ENCODE results near the gene VGLL4. TPM values are rescaled to one million over a fixed set of nuclear protein-coding genes. Genes with fewer than 3 reads are reported as not detected.
"Not testable (repeated sequence)": the region's sequence is repeated elsewhere in the genome, so short reads cannot be mapped to it uniquely, and the experiment has no call there.

VGLL4 gene
- total and polyA plus RNA-seq, 2 donors (not counting 1 experiment from before 2014, with no cell fraction given) = 25.8 to 29.0 TPM

DNA sequence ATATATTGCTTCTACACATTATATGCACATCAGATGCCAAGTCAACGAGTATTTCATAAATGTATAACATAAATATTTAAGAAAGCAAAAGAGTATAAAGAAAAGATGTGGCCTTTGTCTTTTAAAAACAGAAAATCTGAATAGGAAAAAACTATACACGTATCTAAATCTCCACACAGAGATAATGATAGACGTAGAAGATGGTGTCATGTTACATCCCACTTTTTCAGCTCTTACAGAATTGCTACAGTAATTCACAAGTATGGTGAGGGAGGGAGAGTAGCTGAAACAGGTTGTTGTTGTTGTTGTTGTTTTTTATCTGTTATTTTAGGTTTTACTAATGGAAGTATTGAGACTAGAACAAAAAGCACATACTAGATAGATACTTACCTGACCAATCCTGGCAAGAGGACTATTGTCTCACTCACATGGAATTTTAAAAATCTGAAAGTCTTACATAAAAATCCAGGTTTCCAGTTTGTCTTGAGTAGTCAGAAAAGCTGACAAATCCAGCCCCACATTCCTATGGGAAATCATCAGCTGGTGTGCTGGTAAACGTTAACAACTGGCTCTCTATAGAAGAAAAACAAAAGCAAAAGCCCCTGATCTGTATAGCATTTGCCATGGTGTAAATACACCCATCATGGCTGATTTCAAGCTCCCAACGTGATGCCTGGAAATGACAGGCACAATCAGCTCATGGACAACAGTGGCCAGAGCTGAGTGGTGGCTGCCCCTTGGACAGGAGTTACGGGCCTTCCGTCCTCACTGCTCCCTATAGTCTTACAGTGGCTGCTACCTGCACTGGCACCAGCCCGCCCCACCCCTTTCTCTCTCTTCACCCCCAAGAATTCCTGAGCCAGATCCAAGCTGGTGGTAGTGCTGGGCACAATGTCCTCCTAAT, 47.4 kb upstream of the VGLL4 start:
- H3K27me3 Mint-ChIP-seq = no peaks in the 10 kb centered on the region
- CTCF ChIA-PET = interaction anchor here (0.6 kb wide), 1 partner anchor 1876 kb away, joined by 4 read pairs; no protein-coding TSS in a partner anchor
- no peak overlapping the region for H3K27ac Mint-ChIP-seq

DNA sequence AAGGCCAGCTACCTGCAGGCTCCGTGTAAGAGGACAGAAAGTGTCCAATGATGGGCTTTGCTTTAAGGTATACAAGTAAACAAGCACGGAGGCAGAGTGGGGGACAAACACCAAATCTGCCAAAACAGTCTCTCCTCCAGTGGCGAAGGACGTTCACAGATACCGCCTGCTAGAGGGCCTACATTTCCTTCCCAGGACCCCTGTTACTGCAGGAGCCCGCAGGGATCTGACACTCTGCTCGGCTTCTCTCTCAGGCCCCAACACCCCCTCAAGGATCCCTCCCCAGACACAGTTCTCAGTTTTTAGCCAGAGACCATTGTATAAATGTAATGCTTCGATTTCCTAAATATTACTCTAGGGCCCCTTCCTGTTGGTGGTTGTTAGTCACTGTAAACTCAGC, 46.0 kb upstream of the VGLL4 start:
- no peaks in the 10 kb centered on the region for H3K36me3 ChIP-seq (replicated peaks in 1 of 2; ENCODE audit: control extremely low read depth in 1 of 2, control insufficient read depth in 1 of 2, extremely low read depth in 1 of 2, insufficient read depth in 2 of 2, low read length in 1 of 2)
- no peaks in the 10 kb centered on the region for H3K9me3 ChIP-seq (ENCODE audit: control extremely low read depth in 1 of 3, control insufficient read depth in 2 of 3, insufficient read depth in 1 of 3, low read length in 2 of 3)
- DNase-seq (no peak), ATAC-seq (ENCODE audit: low read depth) (no peak)
- H3K4me1 ChIP-seq (ENCODE audit: control insufficient read depth in 2 of 2, insufficient read depth in 2 of 2, low read length in 2 of 2) = no peaks in the 10 kb centered on the region
- no peak overlapping the region for H3K4me2 ChIP-seq (replicated peaks; ENCODE audit: low read depth, low read length, poor library complexity, severe bottlenecking)
- no peak for TF ChIP-seq EZH2 (IDR thresholded peaks at IDR 0.05; ENCODE audit: borderline replicate concordance, insufficient read depth, low read depth, low read length, poor library complexity, severe bottlenecking)
- TF ChIP-seq, protein P1, sequence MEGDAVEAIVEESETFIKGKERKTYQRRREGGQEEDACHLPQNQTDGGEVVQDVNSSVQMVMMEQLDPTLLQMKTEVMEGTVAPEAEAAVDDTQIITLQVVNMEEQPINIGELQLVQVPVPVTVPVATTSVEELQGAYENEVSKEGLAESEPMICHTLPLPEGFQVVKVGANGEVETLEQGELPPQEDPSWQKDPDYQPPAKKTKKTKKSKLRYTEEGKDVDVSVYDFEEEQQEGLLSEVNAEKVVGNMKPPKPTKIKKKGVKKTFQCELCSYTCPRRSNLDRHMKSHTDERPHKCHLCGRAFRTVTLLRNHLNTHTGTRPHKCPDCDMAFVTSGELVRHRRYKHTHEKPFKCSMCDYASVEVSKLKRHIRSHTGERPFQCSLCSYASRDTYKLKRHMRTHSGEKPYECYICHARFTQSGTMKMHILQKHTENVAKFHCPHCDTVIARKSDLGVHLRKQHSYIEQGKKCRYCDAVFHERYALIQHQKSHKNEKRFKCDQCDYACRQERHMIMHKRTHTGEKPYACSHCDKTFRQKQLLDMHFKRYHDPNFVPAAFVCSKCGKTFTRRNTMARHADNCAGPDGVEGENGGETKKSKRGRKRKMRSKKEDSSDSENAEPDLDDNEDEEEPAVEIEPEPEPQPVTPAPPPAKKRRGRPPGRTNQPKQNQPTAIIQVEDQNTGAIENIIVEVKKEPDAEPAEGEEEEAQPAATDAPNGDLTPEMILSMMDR (IDR thresholded peaks at IDR 0.05) = no peak
- H3K27ac ChIP-seq (ENCODE audit: low read length in 2 of 2) = no peak overlapping the region
- no peak overlapping the region for H3K4me3 ChIP-seq (ENCODE audit: control extremely low read depth in 1 of 5, extremely low read depth in 1 of 5, insufficient read depth in 1 of 5, low read depth in 2 of 5, low read length in 4 of 5)
- no peak overlapping the region for H3K4me3 Mint-ChIP-seq
- 100% methylated on average over 3 of the region's 8 CpGs for WGBS (ENCODE audit: insufficient coverage)
- H3K27ac Mint-ChIP-seq = no peak overlapping the region
- H3K27me3 ChIP-seq (replicated peaks in 1 of 4; ENCODE audit: control extremely low read depth in 1 of 4, control insufficient read depth in 3 of 4, insufficient read depth in 4 of 4, low read length in 3 of 4) = no peaks in the 10 kb centered on the region
- POLR2A ChIA-PET = no interaction called here
- no peaks in the 10 kb centered on the region for H3K27me3 Mint-ChIP-seq
- CTCF ChIA-PET = no interaction called here
- intact Hi-C loops (cut with micrococcal nuclease) = no loop called here
- H3K9ac ChIP-seq (ENCODE audit: low read length) = no peak overlapping the region
- no peak overlapping the region for H2AFZ ChIP-seq (ENCODE audit: insufficient read depth, low read depth, low read length, poor library complexity, severe bottlenecking)
- no peaks in the 10 kb centered on the region for H4K20me1 ChIP-seq (ENCODE audit: control insufficient read depth, insufficient read depth, low read length, poor library complexity, severe bottlenecking)
- no peaks in the 10 kb centered on the region for H3K4me1 Mint-ChIP-seq
- H3K79me2 ChIP-seq (ENCODE audit: control insufficient read depth, insufficient read depth, low read length) = no peaks in the 10 kb centered on the region
- no peaks in the 10 kb centered on the region for H3K9me3 Mint-ChIP-seq (ENCODE audit: insufficient read depth)

More for the DNA sequence above, 47.4 kb upstream of the VGLL4 start:
- no peaks in the 10 kb centered on the region for H3K79me2 ChIP-seq (ENCODE audit: control insufficient read depth, insufficient read depth, low read length)
- H2AFZ ChIP-seq (ENCODE audit: insufficient read depth, low read depth, low read length, poor library complexity, severe bottlenecking) = no peak overlapping the region
- intact Hi-C loops (cut with micrococcal nuclease) = no loop called here
- no peak overlapping the region for H3K4me3 ChIP-seq (ENCODE audit: control extremely low read depth in 1 of 5, extremely low read depth in 1 of 5, insufficient read depth in 1 of 5, low read depth in 2 of 5, low read length in 4 of 5)
- H3K4me1 ChIP-seq (ENCODE audit: control insufficient read depth in 2 of 2, insufficient read depth in 2 of 2, low read length in 2 of 2) = no peaks in the 10 kb centered on the region
- Mint-ChIP-seq H3K4me1 (no peaks in the 10 kb centered on the region), H3K4me3 (no peak overlapping the region), H3K9me3 (ENCODE audit: insufficient read depth) (no peaks in the 10 kb centered on the region)
- H3K27ac ChIP-seq (ENCODE audit: low read length in 2 of 2) = no peak overlapping the region
- no peaks in the 10 kb centered on the region for H4K20me1 ChIP-seq (ENCODE audit: control insufficient read depth, insufficient read depth, low read length, poor library complexity, severe bottlenecking)
- H3K9ac ChIP-seq (ENCODE audit: low read length) = no peak overlapping the region
- WGBS (ENCODE audit: insufficient coverage) = 94% methylated on average over 4 of the region's 8 CpGs
- no peaks in the 10 kb centered on the region for H3K36me3 ChIP-seq (replicated peaks in 1 of 2; ENCODE audit: control extremely low read depth in 1 of 2, control insufficient read depth in 1 of 2, extremely low read depth in 1 of 2, insufficient read depth in 2 of 2, low read length in 1 of 2)
- DNase-seq (no peak), ATAC-seq (ENCODE audit: low read depth) (no peak)
- H3K4me2 ChIP-seq (replicated peaks; ENCODE audit: low read depth, low read length, poor library complexity, severe bottlenecking) = no peak overlapping the region
- POLR2A ChIA-PET = no interaction called here
- no peaks in the 10 kb centered on the region for H3K9me3 ChIP-seq (ENCODE audit: control extremely low read depth in 1 of 3, control insufficient read depth in 2 of 3, insufficient read depth in 1 of 3, low read length in 2 of 3)
- H3K27me3 ChIP-seq (replicated peaks in 1 of 4; ENCODE audit: control extremely low read depth in 1 of 4, control insufficient read depth in 3 of 4, insufficient read depth in 4 of 4, low read length in 3 of 4) = no peaks in the 10 kb centered on the region
- TF ChIP-seq EZH2 (IDR thresholded peaks at IDR 0.05; ENCODE audit: borderline replicate concordance, insufficient read depth, low read depth, low read length, poor library complexity, severe bottlenecking) = no peak
- TF ChIP-seq, protein P1 (IDR thresholded peaks at IDR 0.05) = no peak

DNA sequence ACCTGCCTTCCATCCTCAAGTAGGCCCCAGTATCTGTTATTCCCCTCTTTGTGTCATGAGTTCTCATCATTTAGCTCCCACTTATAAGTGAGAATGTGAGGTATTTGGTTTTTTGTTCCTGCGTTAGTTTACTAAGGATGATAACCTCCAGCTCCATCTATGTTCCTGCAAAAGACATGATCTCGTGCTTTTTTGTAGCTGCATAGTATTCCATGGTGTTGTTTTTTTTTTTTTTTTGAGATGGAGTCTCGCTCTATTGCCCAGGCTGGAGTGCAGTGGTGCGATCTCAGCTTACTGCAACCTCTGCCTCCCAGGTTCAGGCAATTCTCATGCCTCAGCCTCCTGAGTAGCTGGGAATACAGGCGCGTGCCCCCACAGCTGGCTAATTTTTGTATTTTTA, 41.3 kb upstream of the VGLL4 start:
- H3K36me3 ChIP-seq (replicated peaks in 1 of 2; ENCODE audit: control extremely low read depth in 1 of 2, control insufficient read depth in 1 of 2, extremely low read depth in 1 of 2, insufficient read depth in 2 of 2, low read length in 1 of 2); intact Hi-C loops (cut with micrococcal nuclease); DNase-seq; H3K4me1 ChIP-seq (ENCODE audit: control insufficient read depth in 2 of 2, insufficient read depth in 2 of 2, low read length in 2 of 2); H3K9me3 Mint-ChIP-seq (ENCODE audit: insufficient read depth); H2AFZ ChIP-seq (ENCODE audit: insufficient read depth, low read depth, low read length, poor library complexity, severe bottlenecking); H3K79me2 ChIP-seq (ENCODE audit: control insufficient read depth, insufficient read depth, low read length); H4K20me1 ChIP-seq (ENCODE audit: control insufficient read depth, insufficient read depth, low read length, poor library complexity, severe bottlenecking); H3K4me1 Mint-ChIP-seq; H3K27me3 ChIP-seq (replicated peaks in 1 of 4; ENCODE audit: control extremely low read depth in 1 of 4, control insufficient read depth in 3 of 4, insufficient read depth in 4 of 4, low read length in 3 of 4); H3K4me3 ChIP-seq (ENCODE audit: control extremely low read depth in 1 of 5, extremely low read depth in 1 of 5, insufficient read depth in 1 of 5, low read depth in 2 of 5, low read length in 4 of 5); ATAC-seq (ENCODE audit: low read depth); H3K9ac ChIP-seq (ENCODE audit: low read length); H3K4me3 Mint-ChIP-seq; POLR2A ChIA-PET; H3K4me2 ChIP-seq (replicated peaks; ENCODE audit: low read depth, low read length, poor library complexity, severe bottlenecking); H3K27ac ChIP-seq (ENCODE audit: low read length in 2 of 2); H3K9me3 ChIP-seq (ENCODE audit: control extremely low read depth in 1 of 3, control insufficient read depth in 2 of 3, insufficient read depth in 1 of 3, low read length in 2 of 3); H3K27me3 Mint-ChIP-seq; H3K27ac Mint-ChIP-seq: not testable (repeated sequence)
- CTCF ChIA-PET = interaction anchor here (1.6 kb wide), 1 partner anchor 34 kb away, joined by 3 read pairs; no protein-coding TSS in a partner anchor
- 95% methylated on average over 4 of the region's 6 CpGs for WGBS (ENCODE audit: insufficient coverage)

All from B cell (primary cell).